ENCODE results near the gene ST3GAL3. TPM values are rescaled to one million over a fixed set of nuclear protein-coding genes. Genes with fewer than 3 reads are reported as not detected.

The ST3GAL3 gene
- total and polyA plus RNA-seq, 2 of the 13 experiments (the other 11 are each of a cell fraction or from before 2014, with no cell fraction given): 5.1 to 8.1 TPM

DNA sequence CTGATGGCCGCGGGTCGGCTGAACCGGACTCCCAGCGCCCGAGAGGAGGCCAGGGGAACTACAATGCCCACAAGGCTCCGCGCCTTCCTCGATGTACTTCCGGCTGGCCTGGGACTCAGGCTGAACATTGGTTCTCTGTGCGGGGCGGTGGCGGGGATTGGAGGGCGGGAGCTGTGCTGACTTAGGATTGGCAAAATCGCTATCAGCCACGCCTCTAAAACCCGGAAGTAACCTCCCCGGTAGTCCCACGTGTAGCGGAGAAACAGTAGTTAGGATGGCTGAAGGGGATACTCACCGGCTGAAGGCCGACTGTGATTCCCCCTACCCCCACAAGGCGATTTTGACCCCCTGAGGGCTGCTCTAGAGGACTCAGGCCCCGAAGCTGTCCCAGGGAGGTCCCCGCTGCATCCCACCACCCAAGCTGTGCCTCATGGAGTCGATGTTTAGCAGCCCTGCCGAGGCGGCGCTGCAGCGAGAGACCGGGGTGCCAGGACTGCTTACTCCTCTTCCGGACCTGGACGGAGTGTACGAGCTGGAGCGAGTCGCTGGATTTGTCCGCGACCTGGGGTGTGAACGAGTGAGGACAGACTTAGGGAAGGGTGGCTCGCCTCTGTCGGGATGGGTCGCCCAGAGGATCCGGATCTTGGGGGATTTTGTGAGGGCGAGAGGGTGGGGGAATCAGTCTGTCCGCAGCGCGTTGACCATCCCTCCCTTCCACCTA lies 262.6 kb downstream of the ST3GAL3 start, which contains the start of gene DPH2 (continued):
- TF ChIP-seq, protein P1, sequence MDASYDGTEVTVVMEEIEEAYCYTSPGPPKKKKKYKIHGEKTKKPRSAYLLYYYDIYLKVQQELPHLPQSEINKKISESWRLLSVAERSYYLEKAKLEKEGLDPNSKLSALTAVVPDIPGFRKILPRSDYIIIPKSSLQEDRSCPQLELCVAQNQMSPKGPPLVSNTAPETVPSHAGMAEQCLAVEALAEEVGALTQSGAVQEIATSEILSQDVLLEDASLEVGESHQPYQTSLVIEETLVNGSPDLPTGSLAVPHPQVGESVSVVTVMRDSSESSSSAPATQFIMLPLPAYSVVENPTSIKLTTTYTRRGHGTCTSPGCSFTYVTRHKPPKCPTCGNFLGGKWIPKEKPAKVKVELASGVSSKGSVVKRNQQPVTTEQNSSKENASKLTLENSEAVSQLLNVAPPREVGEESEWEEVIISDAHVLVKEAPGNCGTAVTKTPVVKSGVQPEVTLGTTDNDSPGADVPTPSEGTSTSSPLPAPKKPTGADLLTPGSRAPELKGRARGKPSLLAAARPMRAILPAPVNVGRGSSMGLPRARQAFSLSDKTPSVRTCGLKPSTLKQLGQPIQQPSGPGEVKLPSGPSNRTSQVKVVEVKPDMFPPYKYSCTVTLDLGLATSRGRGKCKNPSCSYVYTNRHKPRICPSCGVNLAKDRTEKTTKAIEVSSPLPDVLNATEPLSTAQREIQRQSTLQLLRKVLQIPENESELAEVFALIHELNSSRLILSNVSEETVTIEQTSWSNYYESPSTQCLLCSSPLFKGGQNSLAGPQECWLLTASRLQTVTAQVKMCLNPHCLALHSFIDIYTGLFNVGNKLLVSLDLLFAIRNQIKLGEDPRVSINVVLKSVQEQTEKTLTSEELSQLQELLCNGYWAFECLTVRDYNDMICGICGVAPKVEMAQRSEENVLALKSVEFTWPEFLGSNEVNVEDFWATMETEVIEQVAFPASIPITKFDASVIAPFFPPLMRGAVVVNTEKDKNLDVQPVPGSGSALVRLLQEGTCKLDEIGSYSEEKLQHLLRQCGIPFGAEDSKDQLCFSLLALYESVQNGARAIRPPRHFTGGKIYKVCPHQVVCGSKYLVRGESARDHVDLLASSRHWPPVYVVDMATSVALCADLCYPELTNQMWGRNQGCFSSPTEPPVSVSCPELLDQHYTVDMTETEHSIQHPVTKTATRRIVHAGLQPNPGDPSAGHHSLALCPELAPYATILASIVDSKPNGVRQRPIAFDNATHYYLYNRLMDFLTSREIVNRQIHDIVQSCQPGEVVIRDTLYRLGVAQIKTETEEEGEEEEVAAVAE (CRISPR knock-in tag; IDR thresholded peaks at IDR 0.05; ENCODE audit: borderline replicate concordance): no peak
- TF ChIP-seq ZNF333 (CRISPR knock-in tag; IDR thresholded peaks at IDR 0.05; ENCODE audit: borderline replicate concordance): no peak
- peak; percentile 66; the same call in 1 of the 2 replicates for TF ChIP-seq KDM2A (CRISPR knock-in tag; IDR thresholded peaks at IDR 0.05; ENCODE audit: borderline replicate concordance, low read depth)
- TF ChIP-seq MAFF (IDR thresholded peaks at IDR 0.05; ENCODE audit: low read depth, low read length): no peak
- TF ChIP-seq ZNF24 (IDR thresholded peaks at IDR 0.05): no peak
- TF ChIP-seq FIP1L1 (IDR thresholded peaks at IDR 0.05; ENCODE audit: borderline replicate concordance, insufficient read depth, low read depth, low read length): no peak
- TF ChIP-seq, protein P2, sequence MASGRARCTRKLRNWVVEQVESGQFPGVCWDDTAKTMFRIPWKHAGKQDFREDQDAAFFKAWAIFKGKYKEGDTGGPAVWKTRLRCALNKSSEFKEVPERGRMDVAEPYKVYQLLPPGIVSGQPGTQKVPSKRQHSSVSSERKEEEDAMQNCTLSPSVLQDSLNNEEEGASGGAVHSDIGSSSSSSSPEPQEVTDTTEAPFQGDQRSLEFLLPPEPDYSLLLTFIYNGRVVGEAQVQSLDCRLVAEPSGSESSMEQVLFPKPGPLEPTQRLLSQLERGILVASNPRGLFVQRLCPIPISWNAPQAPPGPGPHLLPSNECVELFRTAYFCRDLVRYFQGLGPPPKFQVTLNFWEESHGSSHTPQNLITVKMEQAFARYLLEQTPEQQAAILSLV (CRISPR knock-in tag; IDR thresholded peaks at IDR 0.05; ENCODE audit: borderline replicate concordance): no peak
- TF ChIP-seq, protein P3, sequence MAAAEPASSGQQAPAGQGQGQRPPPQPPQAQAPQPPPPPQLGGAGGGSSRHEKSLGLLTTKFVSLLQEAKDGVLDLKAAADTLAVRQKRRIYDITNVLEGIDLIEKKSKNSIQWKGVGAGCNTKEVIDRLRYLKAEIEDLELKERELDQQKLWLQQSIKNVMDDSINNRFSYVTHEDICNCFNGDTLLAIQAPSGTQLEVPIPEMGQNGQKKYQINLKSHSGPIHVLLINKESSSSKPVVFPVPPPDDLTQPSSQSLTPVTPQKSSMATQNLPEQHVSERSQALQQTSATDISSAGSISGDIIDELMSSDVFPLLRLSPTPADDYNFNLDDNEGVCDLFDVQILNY (CRISPR knock-in tag; conservative IDR thresholded peaks at IDR 0.05): no peak
- peak; percentile 93 for TF ChIP-seq SP2 (CRISPR knock-in tag; IDR thresholded peaks at IDR 0.05)
- TF ChIP-seq ZSCAN22 (CRISPR knock-in tag; IDR thresholded peaks at IDR 0.05): no peak
- no peak for TF ChIP-seq GFI1 (CRISPR knock-in tag; IDR thresholded peaks at IDR 0.05; ENCODE audit: borderline replicate concordance)
- no peak for TF ChIP-seq KLF12 (CRISPR knock-in tag; IDR thresholded peaks at IDR 0.05; ENCODE audit: borderline replicate concordance)
- no peak for TF ChIP-seq RXRA (CRISPR knock-in tag; IDR thresholded peaks at IDR 0.05)
- TF ChIP-seq ZNF569 (CRISPR knock-in tag; IDR thresholded peaks at IDR 0.05; ENCODE audit: borderline replicate concordance): no peak
- peak; percentile 99 for TF ChIP-seq MXD4 (CRISPR knock-in tag; IDR thresholded peaks at IDR 0.05)
- TF ChIP-seq, protein P4, sequence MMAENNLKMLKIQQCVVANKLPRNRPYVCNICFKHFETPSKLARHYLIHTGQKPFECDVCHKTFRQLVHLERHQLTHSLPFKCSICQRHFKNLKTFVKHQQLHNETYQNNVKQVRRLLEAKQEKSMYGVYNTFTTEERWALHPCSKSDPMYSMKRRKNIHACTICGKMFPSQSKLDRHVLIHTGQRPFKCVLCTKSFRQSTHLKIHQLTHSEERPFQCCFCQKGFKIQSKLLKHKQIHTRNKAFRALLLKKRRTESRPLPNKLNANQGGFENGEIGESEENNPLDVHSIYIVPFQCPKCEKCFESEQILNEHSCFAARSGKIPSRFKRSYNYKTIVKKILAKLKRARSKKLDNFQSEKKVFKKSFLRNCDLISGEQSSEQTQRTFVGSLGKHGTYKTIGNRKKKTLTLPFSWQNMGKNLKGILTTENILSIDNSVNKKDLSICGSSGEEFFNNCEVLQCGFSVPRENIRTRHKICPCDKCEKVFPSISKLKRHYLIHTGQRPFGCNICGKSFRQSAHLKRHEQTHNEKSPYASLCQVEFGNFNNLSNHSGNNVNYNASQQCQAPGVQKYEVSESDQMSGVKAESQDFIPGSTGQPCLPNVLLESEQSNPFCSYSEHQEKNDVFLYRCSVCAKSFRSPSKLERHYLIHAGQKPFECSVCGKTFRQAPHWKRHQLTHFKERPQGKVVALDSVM (CRISPR knock-in tag; IDR thresholded peaks at IDR 0.05): no peak

All from HepG2 (cell line).